D721Med (cell line): ENCODE data around the gene DNAH2.

ENCODE experiments used
- DNase-seq: peaks from one replicate; pipeline ENCODE4 v3.0.0; 2011; ENCODE audit warnings: low spot score; ENCODE audit not compliant: insufficient read length
- FAIRE-seq: peaks from 2 replicates; lab custom pipeline; 2011; peaks lifted over from hg19 to GRCh38; lab: Jason Lieb, UNC
- TF ChIP-seq, protein P1 (sequence below): IDR thresholded peaks from 2 replicates; pipeline ENCODE4 v1.5.1; 2012; ENCODE audit warnings: mild to moderate bottlenecking, control low read depth; ENCODE audit not compliant: insufficient read depth; ENCODE audit errors: missing control alignments

Gene DNAH2

DNA sequence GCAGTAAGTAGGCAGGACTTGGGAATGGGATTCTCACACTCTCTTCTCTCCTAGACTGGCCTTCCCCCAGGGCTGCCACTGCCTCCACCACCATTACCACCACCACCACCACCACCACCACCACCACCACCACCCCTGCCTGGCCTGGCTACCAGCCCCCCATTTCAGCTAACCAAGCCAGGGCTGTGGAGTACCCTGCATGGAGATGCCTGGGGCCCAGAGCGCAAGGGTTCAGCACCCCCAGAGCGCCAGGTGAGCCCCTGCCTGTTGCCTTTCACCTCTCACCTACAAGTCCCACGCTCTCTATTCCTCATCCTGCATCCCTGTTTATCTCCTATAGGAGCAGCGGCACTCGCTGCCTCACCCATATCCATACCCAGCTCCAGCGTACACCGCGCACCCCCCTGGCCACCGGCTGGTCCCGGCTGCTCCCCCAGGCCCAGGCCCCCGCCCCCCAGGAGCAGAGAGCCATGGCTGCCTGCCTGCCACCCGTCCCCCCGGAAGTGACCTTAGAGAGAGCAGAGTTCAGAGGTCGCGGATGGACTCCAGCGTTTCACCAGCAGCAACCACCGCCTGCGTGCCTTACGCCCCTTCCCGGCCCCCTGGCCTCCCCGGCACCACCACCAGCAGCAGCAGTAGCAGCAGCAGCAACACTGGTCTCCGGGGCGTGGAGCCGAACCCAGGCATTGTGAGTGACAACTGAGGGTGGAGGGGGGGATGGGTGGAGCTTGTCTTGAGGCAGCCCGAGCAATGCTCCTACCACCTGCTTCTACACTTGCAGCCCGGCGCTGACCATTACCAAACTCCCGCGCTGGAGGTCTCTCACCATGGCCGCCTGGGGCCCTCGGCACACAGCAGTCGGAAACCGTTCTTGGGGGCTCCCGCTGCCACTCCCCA is 129.5 kb downstream of the DNAH2 start:
- no peak for FAIRE-seq
- TF ChIP-seq, protein P1, sequence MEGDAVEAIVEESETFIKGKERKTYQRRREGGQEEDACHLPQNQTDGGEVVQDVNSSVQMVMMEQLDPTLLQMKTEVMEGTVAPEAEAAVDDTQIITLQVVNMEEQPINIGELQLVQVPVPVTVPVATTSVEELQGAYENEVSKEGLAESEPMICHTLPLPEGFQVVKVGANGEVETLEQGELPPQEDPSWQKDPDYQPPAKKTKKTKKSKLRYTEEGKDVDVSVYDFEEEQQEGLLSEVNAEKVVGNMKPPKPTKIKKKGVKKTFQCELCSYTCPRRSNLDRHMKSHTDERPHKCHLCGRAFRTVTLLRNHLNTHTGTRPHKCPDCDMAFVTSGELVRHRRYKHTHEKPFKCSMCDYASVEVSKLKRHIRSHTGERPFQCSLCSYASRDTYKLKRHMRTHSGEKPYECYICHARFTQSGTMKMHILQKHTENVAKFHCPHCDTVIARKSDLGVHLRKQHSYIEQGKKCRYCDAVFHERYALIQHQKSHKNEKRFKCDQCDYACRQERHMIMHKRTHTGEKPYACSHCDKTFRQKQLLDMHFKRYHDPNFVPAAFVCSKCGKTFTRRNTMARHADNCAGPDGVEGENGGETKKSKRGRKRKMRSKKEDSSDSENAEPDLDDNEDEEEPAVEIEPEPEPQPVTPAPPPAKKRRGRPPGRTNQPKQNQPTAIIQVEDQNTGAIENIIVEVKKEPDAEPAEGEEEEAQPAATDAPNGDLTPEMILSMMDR, result no peak
- DNase-seq, result no peak

DNA sequence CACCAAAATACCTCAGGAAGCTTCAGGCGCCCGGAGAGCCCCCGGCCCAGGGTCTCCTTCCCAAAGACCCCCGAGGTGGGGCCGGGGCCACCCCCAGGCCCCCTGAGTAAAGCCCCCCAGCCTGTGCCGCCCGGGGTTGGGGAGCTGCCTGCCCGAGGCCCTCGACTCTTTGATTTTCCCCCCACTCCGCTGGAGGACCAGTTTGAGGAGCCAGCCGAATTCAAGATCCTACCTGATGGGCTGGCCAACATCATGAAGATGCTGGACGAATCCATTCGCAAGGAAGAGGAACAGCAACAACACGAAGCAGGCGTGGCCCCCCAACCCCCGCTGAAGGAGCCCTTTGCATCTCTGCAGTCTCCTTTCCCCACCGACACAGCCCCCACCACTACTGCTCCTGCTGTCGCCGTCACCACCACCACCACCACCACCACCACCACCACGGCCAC is 130.6 kb downstream of the DNAH2 start:
- FAIRE-seq (no peak), DNase-seq (no peak)
- TF ChIP-seq, protein P1, result no peak

DNA sequence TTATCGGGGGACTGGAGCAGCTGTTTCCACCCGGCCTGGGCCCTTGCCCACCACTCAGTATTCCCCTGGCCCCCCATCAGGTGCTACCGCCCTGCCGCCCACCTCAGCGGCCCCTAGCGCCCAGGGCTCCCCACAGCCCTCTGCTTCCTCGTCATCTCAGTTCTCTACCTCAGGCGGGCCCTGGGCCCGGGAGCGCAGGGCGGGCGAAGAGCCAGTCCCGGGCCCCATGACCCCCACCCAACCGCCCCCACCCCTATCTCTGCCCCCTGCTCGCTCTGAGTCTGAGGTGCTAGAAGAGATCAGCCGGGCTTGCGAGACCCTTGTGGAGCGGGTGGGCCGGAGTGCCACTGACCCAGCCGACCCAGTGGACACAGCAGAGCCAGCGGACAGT is 131.2 kb downstream of the DNAH2 start:
- DNase-seq (no peak), FAIRE-seq (no peak)
- TF ChIP-seq, protein P1, result no peak

DNA sequence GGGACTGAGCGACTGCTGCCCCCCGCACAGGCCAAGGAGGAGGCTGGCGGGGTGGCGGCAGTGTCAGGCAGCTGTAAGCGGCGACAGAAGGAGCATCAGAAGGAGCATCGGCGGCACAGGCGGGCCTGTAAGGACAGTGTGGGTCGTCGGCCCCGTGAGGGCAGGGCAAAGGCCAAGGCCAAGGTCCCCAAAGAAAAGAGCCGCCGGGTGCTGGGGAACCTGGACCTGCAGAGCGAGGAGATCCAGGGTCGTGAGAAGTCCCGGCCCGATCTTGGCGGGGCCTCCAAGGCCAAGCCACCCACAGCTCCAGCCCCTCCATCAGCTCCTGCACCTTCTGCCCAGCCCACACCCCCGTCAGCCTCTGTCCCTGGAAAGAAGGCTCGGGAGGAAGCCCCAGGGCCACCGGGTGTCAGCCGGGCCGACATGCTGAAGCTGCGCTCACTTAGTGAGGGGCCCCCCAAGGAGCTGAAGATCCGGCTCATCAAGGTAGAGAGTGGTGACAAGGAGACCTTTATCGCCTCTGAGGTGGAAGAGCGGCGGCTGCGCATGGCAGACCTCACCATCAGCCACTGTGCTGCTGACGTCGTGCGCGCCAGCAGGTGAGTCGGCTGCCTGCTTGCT is 131.7 kb downstream of the DNAH2 start:
- TF ChIP-seq, protein P1, result no peak
- FAIRE-seq (no peak), DNase-seq (peak; percentile 7)

DNA sequence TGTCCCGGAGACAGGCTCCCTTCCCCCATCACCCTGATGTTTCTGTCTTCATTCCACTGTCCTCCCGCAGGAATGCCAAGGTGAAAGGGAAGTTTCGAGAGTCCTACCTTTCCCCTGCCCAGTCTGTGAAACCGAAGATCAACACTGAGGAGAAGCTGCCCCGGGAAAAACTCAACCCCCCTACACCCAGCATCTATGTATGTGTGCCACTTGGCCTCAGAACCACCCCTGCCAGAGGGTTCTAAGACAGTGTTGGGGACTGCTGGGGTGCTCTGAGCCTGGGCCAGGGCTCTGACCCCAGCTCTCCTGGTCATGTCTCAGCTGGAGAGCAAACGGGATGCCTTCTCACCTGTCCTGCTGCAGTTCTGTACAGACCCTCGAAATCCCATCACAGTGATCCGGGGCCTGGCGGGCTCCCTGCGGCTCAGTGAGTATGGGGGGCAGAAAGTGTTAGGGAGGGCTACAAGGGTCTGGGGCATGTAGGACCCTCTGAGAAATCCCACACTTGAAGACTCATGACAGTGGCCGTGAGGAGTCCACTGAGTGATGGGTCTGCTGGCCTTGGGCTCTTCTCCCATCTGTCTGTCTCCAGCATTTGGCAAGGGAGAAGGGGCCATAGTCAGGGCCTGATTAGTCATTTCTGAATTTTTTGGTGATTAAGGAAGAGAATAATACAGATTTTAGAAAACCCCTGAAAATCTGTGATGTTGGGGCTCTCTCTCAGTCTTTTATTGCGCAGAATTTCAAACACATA is 132.4 kb downstream of the DNAH2 start:
- TF ChIP-seq, protein P1, result no peak
- peak; percentile 1 for DNase-seq
- FAIRE-seq, result no peak

DNA sequence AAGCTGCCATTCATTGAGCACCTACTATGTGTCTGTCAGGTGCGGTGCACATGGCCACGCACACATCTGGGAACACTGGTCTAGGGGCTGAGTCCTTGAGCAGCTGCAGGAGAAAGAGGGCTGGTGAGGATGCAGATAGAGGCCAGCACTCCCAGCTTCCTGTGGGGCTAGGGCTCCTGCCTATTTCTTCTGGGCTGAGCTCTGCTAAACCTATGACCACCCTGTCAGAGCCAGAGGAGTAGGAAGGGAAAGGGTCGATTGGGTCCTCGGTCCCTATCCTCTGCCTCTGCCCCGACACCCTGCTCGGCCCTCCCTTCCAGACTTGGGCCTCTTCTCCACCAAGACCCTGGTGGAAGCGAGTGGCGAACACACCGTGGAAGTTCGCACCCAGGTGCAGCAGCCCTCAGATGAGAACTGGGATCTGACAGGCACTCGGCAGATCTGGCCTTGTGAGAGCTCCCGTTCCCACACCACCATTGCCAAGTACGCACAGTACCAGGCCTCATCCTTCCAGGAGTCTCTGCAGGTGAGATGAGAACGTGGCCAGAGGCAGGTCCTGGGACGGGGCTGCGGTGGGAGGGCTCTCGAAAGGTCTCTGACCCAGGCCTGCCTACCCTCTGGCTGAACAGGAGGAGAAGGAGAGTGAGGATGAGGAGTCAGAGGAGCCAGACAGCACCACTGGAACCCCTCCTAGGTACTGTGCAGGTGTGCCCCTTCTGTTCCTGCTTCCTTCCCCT is 133.3 kb downstream of the DNAH2 start:
- FAIRE-seq (no peak), DNase-seq (peak; percentile 7)
- TF ChIP-seq, protein P1, result no peak
